HG03025 (cell line): Measurements from ENCODE around the gene CDH20.
A peak's percentile ranks its signal among the peaks of the same experiment; 100 is the strongest.

Experiments
- ATAC-seq: cut with Tn5 transposase; IDR thresholded peaks from one replicate; pipeline ENCODE4 v1.9.1; 2021; ENCODE audit warnings: mild to moderate bottlenecking, moderate library complexity; ENCODE audit not compliant: unreplicated experiment, low FRiP score

CDH20 gene

DNA sequence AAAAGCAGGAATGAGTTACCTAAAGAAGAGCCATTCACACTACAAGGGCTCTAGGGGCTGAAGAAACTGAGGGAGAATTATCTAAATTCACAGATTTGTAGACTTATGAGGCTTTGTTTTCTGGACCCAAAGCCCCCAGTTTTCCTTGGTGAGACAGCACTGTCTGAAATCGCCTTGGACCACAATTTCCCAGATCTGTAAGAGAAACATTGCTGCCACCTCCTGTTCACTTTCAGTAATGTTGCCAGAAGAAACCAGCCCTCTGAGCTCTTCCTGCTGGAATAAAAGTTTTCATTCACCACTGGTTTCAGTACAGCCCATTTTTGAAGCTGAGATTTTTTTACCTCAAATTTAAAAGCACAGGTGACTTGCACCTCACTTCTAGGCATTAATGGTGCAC, 169.2 kb downstream of the CDH20 start:
- ATAC-seq, result no peak

DNA sequence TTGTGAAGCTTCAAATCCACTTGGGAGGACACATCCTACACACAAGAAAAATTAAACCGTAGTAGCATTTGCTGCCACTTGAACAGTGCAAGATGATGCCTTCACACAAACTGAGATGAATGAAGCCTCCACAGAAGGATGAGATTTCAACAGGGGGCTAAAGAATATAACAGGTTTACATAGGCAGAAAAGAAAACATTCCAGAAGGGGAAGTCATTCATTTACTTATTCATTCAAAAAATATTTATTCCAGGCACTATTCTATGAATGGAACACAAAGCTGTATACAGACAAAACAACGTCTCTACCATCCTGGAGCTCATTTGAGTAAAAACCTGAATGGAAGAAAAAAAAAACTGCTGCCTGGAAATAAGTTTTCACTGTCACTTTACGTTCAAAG, 170.5 kb downstream of the CDH20 start:
- no peak for ATAC-seq

DNA sequence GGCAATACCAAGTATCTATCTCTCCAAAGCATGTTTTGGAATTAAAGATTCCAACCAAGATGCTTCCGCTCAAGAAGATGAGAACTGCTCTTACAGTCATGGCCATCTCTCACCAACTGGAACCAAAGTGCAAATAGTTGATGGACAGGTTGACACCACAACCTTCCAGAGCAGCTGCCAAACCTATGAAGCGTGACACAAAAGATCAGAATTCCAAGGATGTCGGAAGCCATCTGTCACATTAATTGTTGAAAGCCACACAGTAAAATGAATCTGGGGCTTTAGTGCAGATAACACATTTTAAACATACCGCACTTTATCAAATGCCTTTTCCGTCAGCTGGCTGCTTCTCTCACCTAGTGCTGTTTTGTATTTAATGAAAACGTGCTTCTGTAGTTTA, 195.7 kb downstream of the CDH20 start:
- ATAC-seq, result no peak

DNA sequence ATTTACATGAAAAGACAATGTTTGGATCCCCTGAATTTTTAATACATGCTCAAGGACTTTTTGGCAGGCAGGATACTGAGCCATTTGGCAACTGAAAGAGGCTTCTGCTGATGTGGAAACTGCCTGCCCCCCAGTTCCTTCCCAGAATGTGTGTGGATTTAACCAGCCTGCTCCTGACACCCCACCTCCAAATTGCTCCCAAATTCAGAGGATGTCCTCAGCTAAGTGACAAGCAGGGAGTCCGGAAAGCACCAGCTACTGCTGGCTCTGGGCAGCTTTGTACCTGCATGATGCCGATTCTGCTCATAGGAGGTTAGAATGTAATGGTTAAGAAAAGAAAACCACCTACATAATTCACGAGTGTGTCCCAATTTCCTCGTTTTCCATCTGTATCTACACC, 197.5 kb downstream of the CDH20 start:
- no peak for ATAC-seq

DNA sequence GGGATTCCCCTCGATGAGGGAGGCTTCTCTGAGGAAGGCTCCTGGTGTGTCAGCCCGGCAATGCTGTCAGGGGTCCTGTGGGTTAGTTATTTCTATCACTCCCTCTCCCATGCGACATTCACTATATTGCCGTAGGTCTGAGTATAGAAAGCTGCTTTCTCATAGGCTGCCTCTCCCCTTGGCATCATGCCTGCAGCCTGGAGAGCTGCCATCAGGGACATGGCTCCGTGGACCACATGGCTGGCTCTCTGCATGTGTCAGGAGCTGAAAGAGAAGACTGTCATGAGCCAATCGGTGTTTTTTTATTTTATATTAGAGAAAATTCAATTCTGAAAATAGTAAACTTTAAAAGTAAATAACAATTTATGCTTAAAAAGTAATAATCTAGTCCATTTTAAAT, 198.0 kb downstream of the CDH20 start:
- no peak for ATAC-seq

DNA sequence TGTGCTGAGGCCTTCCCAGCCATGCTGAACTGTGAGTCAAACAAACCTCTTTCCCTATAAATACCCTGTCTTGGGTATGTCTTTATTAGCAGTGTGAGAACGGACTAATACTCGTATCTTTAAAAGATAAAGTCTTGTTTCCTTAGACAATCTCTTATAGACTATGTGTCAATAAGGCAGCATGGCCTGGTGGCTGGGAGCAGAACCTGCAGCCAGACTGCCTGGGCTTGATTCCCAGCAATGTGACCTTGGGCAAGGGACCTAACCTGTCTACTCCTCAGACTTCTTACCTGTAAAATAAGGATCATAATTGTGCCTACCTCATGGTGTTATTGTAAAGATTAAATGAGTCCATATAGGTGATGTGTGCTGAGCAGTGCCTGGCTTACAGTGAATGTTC, 198.7 kb downstream of the CDH20 start:
- ATAC-seq, result no peak

DNA sequence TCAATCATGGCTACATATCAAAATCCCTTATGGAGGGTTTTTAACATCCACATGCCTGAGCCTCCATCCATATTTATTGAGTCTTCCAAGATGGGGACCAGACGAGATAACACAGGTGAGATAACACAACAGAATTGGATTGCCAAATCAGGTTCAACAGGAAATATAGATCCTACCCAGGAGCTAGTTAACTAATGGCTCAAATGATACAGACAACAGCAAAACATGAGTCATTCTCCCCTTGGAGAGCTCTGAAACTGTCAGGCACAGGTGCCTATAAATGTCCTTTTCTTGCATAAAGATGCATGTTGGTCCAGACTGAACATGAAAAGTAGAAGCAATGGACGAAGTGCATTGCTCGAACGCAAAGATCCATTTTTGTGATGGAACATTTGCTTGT, 202.2 kb downstream of the CDH20 start:
- ATAC-seq, result no peak

DNA sequence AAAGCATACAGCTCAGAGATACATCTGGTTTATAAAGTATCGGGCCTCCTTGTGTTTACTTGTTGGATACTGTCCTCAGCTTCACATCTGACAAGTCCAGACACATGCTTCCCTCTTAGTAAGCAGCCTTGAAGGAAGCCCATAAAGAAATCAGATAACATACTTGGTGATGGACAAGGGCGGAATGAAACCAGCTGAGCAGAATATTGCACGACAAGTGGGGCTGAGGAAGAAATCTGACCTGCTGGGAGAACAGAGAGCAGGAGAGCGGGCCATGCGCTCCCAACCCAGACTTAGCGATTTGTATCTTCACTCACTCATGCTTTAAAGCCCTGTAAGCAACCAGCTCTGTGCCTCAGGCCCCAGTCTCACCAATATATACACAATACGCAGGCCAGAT, 208.4 kb downstream of the CDH20 start:
- no peak for ATAC-seq

DNA sequence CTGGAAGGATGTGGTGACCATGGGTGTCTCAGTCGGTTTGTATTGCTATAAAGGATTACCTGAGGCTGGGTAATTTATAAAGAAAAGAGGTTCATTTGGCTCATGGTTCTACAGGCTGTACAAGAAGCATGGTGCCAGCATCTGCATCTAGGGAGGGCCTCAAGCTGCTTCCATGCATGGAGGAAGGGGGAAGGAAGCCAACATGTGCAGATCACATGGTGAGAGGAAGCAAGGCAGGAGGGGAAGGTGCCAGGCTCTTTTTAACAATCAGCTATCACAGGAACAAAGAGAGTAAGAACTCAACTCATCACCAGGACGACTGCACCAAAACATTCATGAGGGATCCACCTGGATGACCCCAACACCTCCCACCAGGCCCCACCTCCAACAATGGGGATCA, 209.4 kb downstream of the CDH20 start:
- no peak for ATAC-seq

DNA sequence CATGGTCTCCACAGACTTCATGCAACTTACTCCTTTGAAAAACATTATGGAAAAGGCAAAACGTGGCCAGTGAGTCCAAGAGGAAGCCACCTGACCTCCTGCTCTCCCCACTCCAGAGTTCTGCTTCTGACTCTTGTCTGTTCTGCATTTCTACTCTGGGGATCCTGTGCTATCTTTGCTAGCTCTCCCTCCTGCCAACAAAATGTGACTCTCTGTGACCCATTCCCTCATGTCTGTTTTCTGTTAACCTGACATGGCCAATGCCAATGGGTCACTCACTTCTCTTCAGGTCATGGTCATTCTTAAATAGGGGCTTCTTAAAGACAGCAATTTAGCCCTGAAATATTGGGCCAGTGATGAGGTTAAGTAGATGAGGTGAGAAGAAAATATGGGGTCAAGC, 210.3 kb downstream of the CDH20 start:
- ATAC-seq, result no peak

DNA sequence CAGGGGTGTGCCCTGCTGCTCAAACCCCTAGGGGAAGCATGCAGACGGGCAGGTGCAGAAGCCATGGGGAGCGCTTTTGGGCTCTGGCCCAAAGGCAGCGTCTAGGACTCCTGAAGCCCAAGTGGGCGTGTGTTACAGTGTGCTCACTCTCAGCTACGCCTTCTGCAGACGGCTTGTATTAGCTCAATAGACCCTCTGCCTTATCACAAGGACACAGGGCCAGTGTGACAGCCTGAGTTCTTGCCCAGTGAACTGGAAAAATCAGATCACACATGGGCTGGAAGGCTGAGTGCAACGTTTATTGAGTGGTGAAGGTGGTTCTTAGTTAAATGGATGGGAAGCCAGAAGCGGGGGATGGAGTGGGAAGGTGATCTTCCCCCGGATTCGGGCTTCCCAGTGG, 210.9 kb downstream of the CDH20 start:
- ATAC-seq, result no peak

DNA sequence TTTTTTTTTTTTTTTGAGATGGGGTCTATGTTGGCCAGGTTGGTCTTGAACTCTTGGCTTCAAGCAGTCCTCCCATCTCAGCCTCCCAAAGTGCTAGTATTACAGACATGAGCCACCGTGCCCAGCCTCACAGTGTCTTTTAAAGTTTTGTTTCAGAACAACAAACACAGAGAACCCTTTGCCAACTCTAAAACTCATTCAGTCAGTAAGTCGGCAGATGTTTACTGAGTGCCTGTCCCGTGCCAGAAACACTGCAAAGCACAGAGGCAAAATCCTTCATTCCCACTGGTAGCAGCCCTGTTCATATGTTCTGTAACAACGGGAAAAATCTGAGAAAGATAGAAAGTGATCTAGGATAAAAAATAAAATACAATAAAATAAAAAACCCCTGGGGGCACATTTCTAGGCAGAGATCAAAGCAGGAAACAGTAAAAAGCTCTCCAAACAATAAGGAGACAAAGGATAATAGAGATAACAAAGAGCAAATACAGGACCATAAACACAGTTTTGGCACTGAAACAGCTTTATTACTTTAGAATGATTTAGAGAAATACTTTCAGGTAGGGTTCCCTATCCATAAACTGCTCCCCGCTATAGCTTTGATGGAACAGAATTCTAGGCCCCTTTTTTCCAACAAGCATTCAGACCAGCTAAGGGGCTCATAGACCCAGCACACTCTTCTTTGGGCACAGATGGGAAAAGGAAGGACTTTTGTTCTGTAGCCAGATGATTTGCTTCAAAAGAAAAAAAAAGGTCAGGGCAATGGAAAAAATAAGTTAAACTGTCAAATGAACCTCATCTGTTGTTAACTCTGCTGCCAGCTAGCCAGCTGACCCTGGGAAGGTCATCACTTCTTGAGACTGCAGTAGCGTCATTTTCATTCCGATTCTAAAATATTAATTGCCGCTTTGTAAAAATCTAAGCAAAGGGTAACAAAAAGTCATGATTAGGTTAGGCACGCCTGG, 212.3 kb downstream of the CDH20 start:
- no peak for ATAC-seq

DNA sequence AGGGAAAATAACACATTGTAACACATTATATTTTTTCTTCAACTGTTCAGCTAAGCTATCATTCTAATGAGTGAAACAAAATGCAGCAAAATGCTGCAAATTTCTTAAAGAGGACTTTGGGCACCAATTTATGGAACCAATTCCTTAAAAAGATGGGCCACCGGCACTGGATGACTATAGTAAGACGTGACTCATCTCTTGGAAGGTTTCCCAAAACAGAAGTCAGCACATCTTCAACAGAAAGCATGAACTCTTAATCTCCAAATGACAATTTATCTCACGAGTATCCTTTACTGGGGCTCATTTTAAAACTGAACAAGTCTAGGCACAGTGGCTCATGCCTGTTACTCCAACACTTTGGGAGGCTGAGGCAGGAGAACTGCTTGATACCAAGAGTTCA, 213.4 kb downstream of the CDH20 start:
- no peak for ATAC-seq

DNA sequence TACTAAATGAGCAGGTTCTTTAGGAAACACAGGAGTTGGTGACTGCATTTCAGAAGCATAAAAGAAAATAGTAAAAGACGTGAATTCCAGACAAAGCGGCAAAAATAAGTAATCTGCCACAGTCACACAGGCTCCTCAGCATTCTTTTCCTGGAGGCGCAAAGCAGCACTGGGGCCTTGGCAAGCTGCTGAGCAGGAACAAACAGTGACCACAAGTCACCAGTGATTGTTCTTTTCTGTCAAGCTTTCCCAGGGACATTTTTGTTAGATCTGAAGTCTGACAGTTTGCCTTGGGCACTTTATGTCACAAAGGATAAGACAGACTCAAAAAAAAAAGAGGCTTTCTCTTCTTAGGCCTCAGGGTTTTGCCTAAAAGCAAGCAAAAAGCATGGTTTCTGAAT, 216.2 kb downstream of the CDH20 start:
- ATAC-seq, result no peak

DNA sequence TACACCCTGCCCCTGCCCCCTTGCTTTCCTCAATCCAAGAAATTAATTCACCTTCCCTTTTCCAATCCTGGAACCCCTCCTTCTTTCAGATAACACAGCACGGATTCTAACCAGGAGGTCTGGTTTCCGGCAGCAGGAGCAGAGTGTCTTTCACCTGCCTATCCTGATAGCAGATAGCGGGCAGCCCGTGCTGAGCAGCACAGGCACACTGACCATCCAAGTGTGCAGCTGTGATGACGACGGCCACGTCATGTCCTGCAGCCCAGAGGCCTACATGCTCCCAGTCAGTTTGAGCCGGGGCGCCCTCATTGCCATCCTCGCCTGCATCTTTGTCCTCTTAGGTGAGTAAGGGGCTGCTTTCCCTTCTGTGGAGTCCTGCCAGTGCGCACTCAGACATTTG, 216.7 kb downstream of the CDH20 start:
- ATAC-seq, result no peak

DNA sequence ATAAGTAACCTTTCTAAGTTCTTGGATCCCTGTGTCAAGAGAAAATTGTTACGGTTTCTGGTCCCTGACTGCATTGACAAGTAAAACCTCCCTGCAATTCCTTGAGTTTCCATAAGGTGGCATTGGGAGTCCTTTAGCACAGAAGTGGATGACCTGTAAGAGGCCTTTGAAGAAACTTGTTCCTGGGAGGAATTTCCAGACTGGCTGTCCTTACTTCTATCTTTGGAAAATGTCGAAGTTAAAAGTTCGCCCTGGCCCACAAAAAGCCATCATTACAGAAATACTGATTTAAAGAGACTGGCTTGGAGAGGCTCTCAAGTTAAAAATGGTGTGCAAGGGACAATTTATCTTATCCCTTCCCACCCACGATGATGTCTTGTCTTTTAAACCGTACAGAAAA, 218.4 kb downstream of the CDH20 start:
- ATAC-seq, result peak; percentile 59

DNA sequence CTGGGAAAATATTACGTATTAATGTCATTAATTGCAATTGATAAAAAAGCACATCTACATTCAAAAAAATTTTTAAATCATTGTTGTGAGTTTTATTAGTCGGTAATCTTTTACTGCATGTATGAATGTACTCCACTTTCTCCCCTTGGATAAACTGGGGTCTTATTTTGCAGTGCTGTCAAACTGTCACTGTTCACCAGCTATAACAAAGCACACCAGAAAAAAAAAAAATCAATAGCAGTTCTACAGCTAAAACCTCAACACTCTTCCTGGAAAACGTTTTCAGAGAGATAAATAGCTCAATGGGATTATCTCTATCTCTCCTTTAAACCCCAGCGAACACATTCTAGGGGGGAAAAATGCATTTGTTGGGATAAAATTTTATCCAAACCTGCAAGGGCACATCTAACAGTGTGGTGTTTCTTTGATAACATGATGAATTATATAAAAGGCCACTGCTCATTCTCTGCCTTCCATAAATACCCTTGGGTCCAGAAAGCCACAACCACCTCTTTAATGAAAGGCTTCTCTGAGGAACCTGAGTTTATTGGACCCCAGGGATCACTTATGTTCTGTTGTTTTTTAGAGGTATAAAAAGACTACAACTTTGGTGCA, 219.9 kb downstream of the CDH20 start:
- ATAC-seq, result no peak

DNA sequence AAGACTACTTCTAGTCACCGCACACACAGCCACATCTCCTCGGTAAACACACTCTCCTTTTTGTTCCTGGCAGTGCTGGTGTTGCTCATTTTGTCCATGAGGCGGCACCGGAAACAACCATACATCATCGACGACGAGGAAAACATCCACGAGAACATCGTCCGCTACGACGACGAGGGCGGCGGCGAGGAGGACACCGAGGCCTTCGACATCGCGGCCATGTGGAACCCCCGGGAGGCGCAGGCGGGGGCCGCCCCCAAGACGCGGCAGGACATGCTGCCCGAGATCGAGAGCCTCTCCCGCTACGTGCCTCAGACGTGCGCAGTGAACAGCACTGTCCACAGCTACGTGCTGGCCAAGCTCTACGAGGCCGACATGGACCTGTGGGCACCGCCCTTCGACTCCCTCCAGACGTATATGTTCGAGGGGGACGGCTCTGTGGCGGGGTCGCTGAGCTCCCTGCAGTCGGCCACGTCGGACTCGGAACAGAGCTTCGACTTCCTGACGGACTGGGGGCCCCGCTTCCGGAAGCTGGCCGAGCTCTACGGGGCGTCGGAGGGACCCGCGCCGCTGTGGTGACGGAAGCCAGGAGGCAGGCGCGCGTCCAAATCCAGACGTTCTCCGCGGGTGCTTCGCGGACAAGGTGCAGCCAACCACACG, 221.0 kb downstream of the CDH20 start:
- no peak for ATAC-seq

DNA sequence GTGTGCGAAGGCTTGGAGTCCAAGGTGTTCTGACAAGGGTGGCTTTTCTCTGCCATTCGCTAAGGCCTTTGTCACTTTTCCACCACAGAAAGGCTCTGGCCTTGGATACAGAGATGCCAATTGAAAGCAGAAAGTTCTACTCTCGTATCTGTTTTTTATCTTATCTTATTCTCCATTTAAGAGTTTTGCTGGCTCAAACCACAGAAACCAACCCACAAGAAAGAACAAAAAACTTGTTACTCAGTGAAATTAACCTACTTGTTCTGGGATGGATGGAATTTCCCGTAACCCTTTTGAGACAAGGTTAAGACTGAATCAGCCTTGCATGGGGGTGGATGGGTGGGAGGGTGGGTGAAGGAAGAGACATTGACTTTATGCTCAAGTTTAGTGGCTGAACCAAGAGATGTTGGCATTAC, 221.7 kb downstream of the CDH20 start:
- no peak for ATAC-seq

DNA sequence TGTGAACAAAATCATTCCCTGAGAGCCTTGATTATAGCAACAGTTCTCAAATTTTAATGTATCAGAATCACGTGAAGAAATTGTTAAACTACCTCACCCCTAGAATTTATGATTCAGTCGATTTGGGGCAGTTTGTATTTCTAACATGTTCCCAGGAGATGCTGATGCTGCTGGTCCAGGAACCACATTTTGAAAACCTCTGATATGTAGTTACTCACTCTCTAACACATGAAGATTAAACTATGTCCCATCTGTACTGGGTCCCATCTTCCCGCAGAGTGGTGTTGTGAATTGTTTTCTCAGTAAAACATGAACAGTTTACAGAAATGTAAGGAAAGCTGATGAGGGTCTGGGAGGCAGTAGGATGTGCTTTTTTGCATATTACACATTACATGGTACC, 223.1 kb downstream of the CDH20 start:
- ATAC-seq, result no peak

DNA sequence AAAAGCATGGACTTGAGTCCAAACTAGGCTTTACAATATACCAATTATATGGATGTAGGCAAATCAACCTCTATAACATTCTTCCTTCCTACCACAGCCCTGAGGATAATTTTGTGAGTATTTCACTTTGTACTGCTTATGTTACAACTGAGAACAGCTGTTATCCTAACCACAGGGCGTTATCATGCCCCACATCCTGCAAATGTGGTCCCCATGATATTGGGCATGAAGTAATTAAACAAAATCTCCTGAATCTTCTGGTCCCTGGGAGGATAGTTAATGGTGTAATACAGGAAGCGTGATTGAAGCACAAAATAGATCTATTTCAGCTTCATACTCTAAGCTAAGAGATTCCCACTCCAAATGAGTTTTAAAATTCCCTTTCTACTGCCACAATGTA, 223.6 kb downstream of the CDH20 start:
- ATAC-seq, result no peak
